Measurements from ENCODE around the gene RALGPS1.

- TF ChIP-seq CTCF (IDR thresholded peaks at IDR 0.05) (peak; percentile 83 to 98 (median 94)), POLR2A (IDR thresholded peaks at IDR 0.05) (peak in 1 of 4 donors; percentile 34), POLR2AphosphoS5 (IDR thresholded peaks at IDR 0.05) (no peak), EP300 (IDR thresholded peaks at IDR 0.05) (no peak)
Measured at GRCh38 chr9:127199001-127199791, 284.6 kb downstream of the RALGPS1 start.
